Measurements from ENCODE around the gene SNRNP40.

The SNRNP40 gene

DNA sequence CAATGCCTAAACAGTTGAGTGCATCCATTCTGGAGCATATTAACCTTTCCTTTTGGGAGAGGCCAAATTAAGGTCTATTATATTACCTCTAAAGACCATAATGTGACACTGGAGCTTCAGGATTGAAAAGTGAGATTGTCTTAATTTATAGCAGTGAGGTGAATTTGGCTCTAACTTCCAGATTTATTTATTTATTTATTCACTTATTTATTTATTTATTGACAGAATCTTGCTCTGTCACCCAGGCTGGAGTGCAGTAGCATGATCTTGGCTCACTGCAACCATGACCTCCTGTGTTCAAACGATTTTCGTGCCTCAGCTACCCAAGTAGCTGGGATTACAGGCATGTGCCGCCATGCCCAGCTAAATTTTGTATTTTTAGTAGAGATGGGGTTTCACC lies 19.3 kb upstream of the SNRNP40 start:
- Histone ChIP-seq H3K27me3 (ENCODE audit: control insufficient read depth, insufficient read depth, low read length) (no peaks in the 10 kb centered on the region), H3K27ac (ENCODE audit: low read length) (no peak overlapping the region), H3K4me1 (ENCODE audit: control insufficient read depth, insufficient read depth, low read length) (no peaks in the 10 kb centered on the region), H3K4me3 (ENCODE audit: low read length) (no peak overlapping the region), H3K9me3 (ENCODE audit: control insufficient read depth, insufficient read depth, low read length) (no peaks in the 10 kb centered on the region), H3K36me3 (ENCODE audit: control insufficient read depth, insufficient read depth, low read length) (no peaks in the 10 kb centered on the region; the same call in 1 of the 2 replicates)
- DNase-seq (ENCODE audit: low read depth, low spot score): no peak
- no CpG with 5 or more reads among the region's 3 CpGs for WGBS (ENCODE audit: insufficient coverage, insufficient read length)

GRCh38 chr1:31310198-31310597 lies 13.6 kb upstream of the SNRNP40 start:
- no peak overlapping the region for H3K4me3 ChIP-seq (ENCODE audit: low read length)
- no peaks in the 10 kb centered on the region for H3K4me1 ChIP-seq (ENCODE audit: control insufficient read depth, insufficient read depth, low read length)
- H3K9me3 ChIP-seq (ENCODE audit: control insufficient read depth, insufficient read depth, low read length): no peaks in the 10 kb centered on the region
- no peaks in the 10 kb centered on the region for H3K36me3 ChIP-seq (ENCODE audit: control insufficient read depth, insufficient read depth, low read length)
- WGBS (ENCODE audit: insufficient coverage, insufficient read length): no CpG with 5 or more reads among the region's 4 CpGs
- no peak for DNase-seq (ENCODE audit: low read depth, low spot score)
- H3K27ac ChIP-seq (ENCODE audit: low read length): no peak overlapping the region
- H3K27me3 ChIP-seq (ENCODE audit: control insufficient read depth, insufficient read depth, low read length): no peaks in the 10 kb centered on the region

GRCh38 chr1:31308036-31308435 lies 11.4 kb upstream of the SNRNP40 start:
- Histone ChIP-seq H3K27ac (ENCODE audit: low read length) (no peak overlapping the region), H3K27me3 (ENCODE audit: control insufficient read depth, insufficient read depth, low read length) (no peaks in the 10 kb centered on the region), H3K4me3 (ENCODE audit: low read length) (no peak overlapping the region), H3K9me3 (ENCODE audit: control insufficient read depth, insufficient read depth, low read length) (no peaks in the 10 kb centered on the region), H3K36me3 (ENCODE audit: control insufficient read depth, insufficient read depth, low read length) (no peaks in the 10 kb centered on the region), H3K4me1 (ENCODE audit: control insufficient read depth, insufficient read depth, low read length) (no peaks in the 10 kb centered on the region)
- DNase-seq (ENCODE audit: low read depth, low spot score): no peak
- WGBS (ENCODE audit: insufficient coverage, insufficient read length): no CpG with 5 or more reads among the region's 1 CpG

DNA sequence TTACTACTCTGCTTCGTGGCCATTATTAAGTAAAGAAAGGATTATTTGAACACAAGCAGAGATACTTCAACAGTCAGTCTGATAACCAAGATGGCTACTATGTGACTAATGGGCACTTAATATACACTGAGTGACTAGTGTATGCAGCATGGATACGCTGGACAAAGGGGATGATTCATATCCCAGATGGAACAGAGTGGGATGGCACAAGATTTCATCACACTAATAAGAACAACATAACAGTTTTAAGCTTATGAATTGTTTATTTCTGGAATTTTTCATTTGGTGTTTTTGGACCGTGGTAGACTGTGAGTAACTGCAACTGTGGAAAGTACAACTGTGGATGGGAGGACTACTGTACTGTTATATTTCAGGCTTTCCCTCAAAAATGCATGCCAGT lies 9.7 kb upstream of the SNRNP40 start:
- H3K27ac ChIP-seq (ENCODE audit: low read length): no peak overlapping the region
- no peak overlapping the region for H3K4me3 ChIP-seq (ENCODE audit: low read length)
- H3K9me3 ChIP-seq (ENCODE audit: control insufficient read depth, insufficient read depth, low read length): no peaks in the 10 kb centered on the region
- no peak for DNase-seq (ENCODE audit: low read depth, low spot score)
- WGBS (ENCODE audit: insufficient coverage, insufficient read length): no CpG with 5 or more reads among the region's 3 CpGs
- H3K36me3 ChIP-seq (ENCODE audit: control insufficient read depth, insufficient read depth, low read length): no peaks in the 10 kb centered on the region
- H3K27me3 ChIP-seq (ENCODE audit: control insufficient read depth, insufficient read depth, low read length): no peaks in the 10 kb centered on the region
- H3K4me1 ChIP-seq (ENCODE audit: control insufficient read depth, insufficient read depth, low read length): no peaks in the 10 kb centered on the region

GRCh38 chr1:31302709-31303441 lies 6.3 kb upstream of the SNRNP40 start:
- DNase-seq (ENCODE audit: low read depth, low spot score): no peak
- Histone ChIP-seq H3K9me3 (ENCODE audit: control insufficient read depth, insufficient read depth, low read length) (no peaks in the 10 kb centered on the region), H3K4me1 (ENCODE audit: control insufficient read depth, insufficient read depth, low read length) (no peaks in the 10 kb centered on the region), H3K27ac (ENCODE audit: low read length) (no peak overlapping the region), H3K4me3 (ENCODE audit: low read length) (no peak overlapping the region), H3K36me3 (ENCODE audit: control insufficient read depth, insufficient read depth, low read length) (no peaks in the 10 kb centered on the region), H3K27me3 (ENCODE audit: control insufficient read depth, insufficient read depth, low read length) (no peaks in the 10 kb centered on the region)
- no CpG with 5 or more reads among the region's 7 CpGs for WGBS (ENCODE audit: insufficient coverage, insufficient read length)

DNA sequence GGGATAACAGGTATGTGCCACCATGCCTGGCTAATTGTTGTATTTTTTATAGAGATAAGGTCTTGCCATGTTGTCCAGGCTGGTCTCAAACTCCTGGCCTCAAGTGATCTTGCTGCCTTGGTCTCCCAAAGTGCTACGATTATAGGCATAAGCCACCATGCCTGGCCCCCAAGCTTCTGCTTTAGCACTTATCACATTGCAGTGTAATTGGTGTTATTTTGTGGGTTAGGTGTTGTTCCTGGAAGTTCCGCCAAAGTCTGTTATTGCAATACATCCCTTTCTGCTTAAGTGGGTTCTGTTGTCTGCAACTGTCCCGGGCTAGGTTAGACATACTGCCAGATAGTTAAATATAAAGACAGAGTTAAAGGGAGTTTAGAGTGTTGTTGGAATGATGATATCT lies 3.6 kb upstream of the SNRNP40 start:
- no peaks in the 10 kb centered on the region for H3K36me3 ChIP-seq (ENCODE audit: control insufficient read depth, insufficient read depth, low read length)
- H3K4me3 ChIP-seq (ENCODE audit: low read length): no peak overlapping the region
- H3K27ac ChIP-seq (ENCODE audit: low read length): no peak overlapping the region
- no peak for DNase-seq (ENCODE audit: low read depth, low spot score)
- no peaks in the 10 kb centered on the region for H3K27me3 ChIP-seq (ENCODE audit: control insufficient read depth, insufficient read depth, low read length)
- no CpG with 5 or more reads among the region's 3 CpGs for WGBS (ENCODE audit: insufficient coverage, insufficient read length)
- H3K9me3 ChIP-seq (ENCODE audit: control insufficient read depth, insufficient read depth, low read length): no peaks in the 10 kb centered on the region
- no peaks in the 10 kb centered on the region for H3K4me1 ChIP-seq (ENCODE audit: control insufficient read depth, insufficient read depth, low read length)

DNA sequence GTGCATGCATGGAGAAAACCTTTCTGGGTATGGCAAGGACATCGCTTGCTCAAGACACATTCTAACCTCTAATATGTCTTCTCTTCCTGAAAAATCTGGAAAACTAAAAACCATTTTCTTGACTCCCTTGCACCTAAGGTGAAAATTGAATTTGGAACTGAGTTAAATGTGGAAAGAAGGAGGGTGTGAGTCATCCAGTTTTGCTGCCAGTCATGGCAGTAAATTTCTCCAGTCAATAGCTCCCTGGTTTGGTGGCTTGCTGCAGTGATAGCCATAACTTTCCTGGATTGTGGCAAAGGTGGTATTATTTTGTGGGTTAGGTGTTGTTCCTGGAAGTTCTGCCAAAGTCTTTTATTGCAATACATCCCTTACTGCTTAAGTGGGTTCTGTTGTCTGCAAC lies 2.8 kb upstream of the SNRNP40 start:
- Histone ChIP-seq H3K36me3 (ENCODE audit: control insufficient read depth, insufficient read depth, low read length) (no peaks in the 10 kb centered on the region), H3K27ac (ENCODE audit: low read length) (no peak overlapping the region), H3K4me1 (ENCODE audit: control insufficient read depth, insufficient read depth, low read length) (no peaks in the 10 kb centered on the region), H3K4me3 (ENCODE audit: low read length) (no peak overlapping the region), H3K9me3 (ENCODE audit: control insufficient read depth, insufficient read depth, low read length) (no peaks in the 10 kb centered on the region), H3K27me3 (ENCODE audit: control insufficient read depth, insufficient read depth, low read length) (no peaks in the 10 kb centered on the region)
- no peak for DNase-seq (ENCODE audit: low read depth, low spot score)
- WGBS (ENCODE audit: insufficient coverage, insufficient read length): no CpG with 5 or more reads among the region's 1 CpG

GRCh38 chr1:31297277-31298247 lies 974 bp upstream of the SNRNP40 start:
- Histone ChIP-seq H3K9me3 (ENCODE audit: control insufficient read depth, insufficient read depth, low read length) (no peaks in the 10 kb centered on the region), H3K27me3 (ENCODE audit: control insufficient read depth, insufficient read depth, low read length) (no peaks in the 10 kb centered on the region), H3K4me1 (ENCODE audit: control insufficient read depth, insufficient read depth, low read length) (no peaks in the 10 kb centered on the region), H3K4me3 (ENCODE audit: low read length) (peak overlapping the region; percentile 65), H3K27ac (ENCODE audit: low read length) (no peak overlapping the region), H3K36me3 (ENCODE audit: control insufficient read depth, insufficient read depth, low read length) (peaks cover 4% of the 10 kb centered on the region; the same call in 1 of the 2 replicates)
- no CpG with 5 or more reads among the region's 23 CpGs for WGBS (ENCODE audit: insufficient coverage, insufficient read length)
- DNase-seq (ENCODE audit: low read depth, low spot score): no peak

DNA sequence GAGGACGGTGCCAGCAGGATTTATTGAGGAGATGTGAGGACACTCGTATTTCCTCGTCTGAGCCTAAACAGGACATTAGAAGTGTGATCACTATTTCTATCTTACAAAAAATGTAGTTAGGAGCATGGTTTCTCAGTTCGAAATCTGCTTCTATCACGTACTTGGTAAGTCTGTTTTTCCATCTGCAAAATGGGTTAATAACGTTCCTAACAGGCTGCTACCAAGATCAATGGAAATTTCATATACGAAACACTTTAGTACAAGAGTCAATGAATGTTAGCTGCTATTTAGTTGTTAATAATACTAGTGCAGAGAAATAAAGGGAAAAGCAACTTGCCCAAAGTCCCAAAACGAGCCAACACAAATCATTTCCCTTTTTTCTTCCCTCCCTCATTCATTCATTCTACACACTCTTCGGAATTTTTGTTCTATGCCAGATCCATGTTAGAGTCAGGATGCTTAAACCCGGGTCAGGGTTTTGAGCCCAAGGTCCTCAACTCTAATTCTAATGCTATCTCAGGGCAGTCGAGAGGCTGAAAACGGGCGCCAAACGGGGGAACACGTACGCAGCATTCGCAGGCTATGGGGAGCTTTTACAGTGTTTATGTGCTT lies 608 bp downstream of the SNRNP40 start:
- H3K36me3 ChIP-seq (ENCODE audit: control insufficient read depth, insufficient read depth, low read length): peaks cover 16% of the 10 kb centered on the region
- peak overlapping the region; percentile 80 for H3K4me3 ChIP-seq (ENCODE audit: low read length)
- no peak overlapping the region for H3K27ac ChIP-seq (ENCODE audit: low read length)
- WGBS (ENCODE audit: insufficient coverage, insufficient read length): no CpG with 5 or more reads among the region's 17 CpGs
- H3K27me3 ChIP-seq (ENCODE audit: control insufficient read depth, insufficient read depth, low read length): no peaks in the 10 kb centered on the region
- H3K4me1 ChIP-seq (ENCODE audit: control insufficient read depth, insufficient read depth, low read length): no peaks in the 10 kb centered on the region
- no peaks in the 10 kb centered on the region for H3K9me3 ChIP-seq (ENCODE audit: control insufficient read depth, insufficient read depth, low read length)
- DNase-seq (ENCODE audit: low read depth, low spot score): no peak

DNA sequence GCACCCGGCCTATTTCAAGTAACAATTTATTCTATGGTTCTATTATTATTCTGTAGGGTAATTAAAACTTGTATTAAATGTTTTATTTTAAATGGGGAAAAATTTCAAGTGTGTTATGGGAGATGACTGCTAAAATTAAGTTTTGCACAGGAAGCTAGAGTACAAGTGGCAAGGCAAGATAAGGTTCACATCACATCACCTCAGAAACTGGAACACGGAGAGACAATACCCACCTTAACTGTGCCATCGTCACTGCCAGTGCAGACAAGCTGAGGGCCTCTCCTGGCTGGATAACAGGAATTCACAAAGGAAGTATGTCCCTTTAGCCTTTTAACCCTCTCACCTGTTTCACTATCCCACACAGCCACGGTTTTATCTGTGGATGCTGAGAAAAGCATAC lies 7.6 kb downstream of the SNRNP40 start:
- WGBS (ENCODE audit: insufficient coverage, insufficient read length): no CpG with 5 or more reads among the region's 4 CpGs
- no peak for DNase-seq (ENCODE audit: low read depth, low spot score)
- H3K36me3 ChIP-seq (ENCODE audit: control insufficient read depth, insufficient read depth, low read length): peaks cover 32% of the 10 kb centered on the region
- no peak overlapping the region for H3K27ac ChIP-seq (ENCODE audit: low read length)
- no peaks in the 10 kb centered on the region for H3K27me3 ChIP-seq (ENCODE audit: control insufficient read depth, insufficient read depth, low read length)
- no peaks in the 10 kb centered on the region for H3K4me1 ChIP-seq (ENCODE audit: control insufficient read depth, insufficient read depth, low read length)
- no peaks in the 10 kb centered on the region for H3K9me3 ChIP-seq (ENCODE audit: control insufficient read depth, insufficient read depth, low read length)
- no peak overlapping the region for H3K4me3 ChIP-seq (ENCODE audit: low read length)
